Measurements from ENCODE around the gene LMOD1.

GRCh38 chr1:201928266-201928665, 18.1 kb downstream of the LMOD1 start:
- TF ChIP-seq CTCF (IDR thresholded peaks at IDR 0.05): no peak
- no peak for TF ChIP-seq POLR2A (IDR thresholded peaks at IDR 0.05)

Measured in heart left ventricle (tissue), 13 donors.